Activated CD4-positive, alpha-beta T cell treated with anti-CD3 and anti-CD28 coated beads, Interleukin-2, amount 50 U/mL, for 48 hours (primary cell): ENCODE results near the gene HYAL3.
A peak's percentile ranks its signal among the peaks of the same experiment; 100 is the strongest.
"Not testable (repeated sequence)": the region's sequence is repeated elsewhere in the genome, so short reads cannot be mapped to it uniquely, and the experiment has no call there.

Source experiments
- DNase-seq, 2 experiments: peaks; one replicate each; pipeline ENCODE4 v3.0.0-alpha.2; 2020

The HYAL3 gene

DNA sequence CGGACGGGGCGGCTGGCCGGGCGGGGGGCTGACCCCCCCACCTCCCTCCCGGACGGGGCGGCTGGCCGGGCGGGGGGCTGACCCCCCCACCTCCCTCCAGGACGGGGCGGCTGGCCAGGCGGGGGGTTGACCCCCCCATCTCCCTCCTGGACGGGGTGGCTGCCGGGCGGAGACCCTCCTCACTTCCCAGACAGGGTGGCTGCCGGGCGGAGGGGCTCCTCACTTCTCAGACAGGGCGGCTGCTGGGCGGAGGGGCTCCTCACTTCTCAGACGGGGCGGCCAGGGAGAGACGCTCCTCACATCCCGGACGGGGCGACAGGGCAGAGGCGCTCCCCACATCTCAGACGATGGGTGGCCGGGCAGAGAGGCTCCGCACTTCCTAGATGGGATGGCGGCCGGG, 12.8 kb upstream of the HYAL3 start:
- not testable (repeated sequence) for DNase-seq

DNA sequence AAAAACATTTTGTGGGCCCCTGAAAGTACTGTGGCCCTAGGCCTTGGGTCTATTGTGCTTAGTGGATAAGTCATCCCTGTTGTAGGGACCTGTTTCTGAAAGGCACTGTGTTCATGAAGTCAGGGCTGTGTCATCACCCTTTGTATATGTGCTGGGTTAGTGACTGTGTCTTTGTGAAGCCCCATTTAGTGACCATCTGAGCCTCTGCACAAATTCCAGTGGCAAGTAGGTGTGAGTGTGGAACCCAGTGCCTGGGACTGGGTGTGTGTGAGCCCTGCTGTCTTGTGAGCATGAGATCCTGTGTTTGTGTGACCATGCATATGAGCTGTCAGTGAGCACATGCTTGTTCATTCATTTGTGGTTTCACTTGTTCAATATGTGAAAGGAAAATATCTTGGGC, 5.4 kb upstream of the HYAL3 start:
- DNase-seq: no peak

DNA sequence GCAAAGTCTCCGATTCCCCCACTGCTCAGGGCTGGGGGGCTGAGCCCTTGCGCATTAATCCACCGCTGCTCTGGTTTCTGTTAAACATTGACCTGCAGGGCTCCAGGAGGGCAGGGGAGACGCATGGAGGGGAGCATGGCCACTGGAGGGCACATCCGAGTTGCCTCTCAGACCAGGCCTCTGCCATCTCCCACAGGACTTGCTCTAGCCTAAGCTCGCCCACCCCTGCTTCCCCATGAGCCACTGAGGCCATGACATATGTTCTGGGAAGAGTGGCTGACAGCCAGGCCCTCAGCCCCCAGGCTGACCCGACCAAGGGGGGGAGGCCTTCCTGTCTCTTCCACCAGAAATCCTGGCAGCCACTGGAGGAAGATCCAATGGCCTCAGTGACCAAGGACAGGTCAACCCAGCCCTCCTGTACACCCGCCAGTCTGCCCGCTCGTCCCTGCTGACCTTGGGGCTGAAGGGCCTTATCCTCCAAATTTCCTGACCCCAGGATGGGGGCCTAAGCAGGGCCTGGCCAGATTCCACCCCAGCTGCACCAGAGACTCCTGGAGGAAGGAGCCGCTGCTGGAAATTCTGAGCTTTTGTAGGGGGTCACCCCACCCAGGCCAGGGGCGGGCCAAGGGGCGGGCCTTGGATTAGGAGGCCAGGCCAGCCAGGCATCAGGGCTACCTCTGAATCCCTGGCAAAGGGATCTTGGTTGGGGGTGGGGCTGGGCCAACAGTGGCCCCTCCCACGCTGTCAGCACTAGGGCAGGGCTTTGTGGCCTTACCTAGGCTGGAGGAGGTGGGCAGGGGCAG, 4.0 kb upstream of the HYAL3 start, which contains the start of gene HYAL1:
HYAL1 (minus strand) TSS at position 562 of the 803 bp plus-strand sequence. CDS start 618 bp downstream, outside the sequence.
- no peak for DNase-seq

DNA sequence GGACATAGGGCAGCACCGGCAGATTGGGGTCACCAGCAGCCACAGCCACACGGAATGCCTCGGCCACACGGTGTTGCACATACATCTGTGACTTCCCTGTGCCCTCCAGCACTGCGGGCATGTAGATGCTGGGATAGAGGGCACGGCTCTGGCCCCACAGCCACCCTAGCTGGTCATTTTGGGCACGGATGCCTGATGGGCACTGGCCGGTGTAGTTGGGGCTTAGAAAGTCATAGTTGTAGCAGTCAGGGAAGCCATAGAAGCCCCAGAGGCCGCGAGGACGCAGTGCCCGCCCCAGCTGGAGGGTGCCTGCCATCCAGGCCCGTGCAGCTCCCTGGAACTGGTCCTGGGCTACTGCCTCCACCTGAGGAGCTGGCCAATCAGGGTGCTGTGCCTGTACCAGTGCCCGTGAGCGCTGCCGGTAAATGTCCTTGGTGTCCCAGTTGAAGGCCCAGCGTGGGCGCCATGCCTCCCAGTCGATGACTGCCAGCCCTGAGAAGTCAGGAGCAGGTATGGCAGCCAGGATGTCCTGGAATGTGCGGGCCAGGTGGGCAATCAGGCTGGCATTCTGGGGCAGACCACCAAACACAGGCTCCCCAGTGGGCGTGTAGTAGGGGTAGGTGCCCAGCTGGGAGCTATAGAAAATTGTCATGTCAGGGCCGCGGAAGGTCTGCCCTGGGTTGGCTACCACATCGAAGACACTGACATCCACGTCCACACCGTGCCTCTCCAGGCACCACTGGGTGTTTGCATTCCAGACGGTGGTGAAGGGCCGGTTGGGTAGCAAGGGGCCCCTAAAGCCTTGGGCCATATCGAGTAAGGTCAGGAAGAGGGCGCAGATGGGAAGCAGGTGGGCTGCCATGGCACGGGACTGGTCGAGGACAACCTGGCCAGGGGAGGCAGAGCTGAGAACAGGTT, 3.1 kb upstream of the HYAL3 start:
- DNase-seq: no peak

DNA sequence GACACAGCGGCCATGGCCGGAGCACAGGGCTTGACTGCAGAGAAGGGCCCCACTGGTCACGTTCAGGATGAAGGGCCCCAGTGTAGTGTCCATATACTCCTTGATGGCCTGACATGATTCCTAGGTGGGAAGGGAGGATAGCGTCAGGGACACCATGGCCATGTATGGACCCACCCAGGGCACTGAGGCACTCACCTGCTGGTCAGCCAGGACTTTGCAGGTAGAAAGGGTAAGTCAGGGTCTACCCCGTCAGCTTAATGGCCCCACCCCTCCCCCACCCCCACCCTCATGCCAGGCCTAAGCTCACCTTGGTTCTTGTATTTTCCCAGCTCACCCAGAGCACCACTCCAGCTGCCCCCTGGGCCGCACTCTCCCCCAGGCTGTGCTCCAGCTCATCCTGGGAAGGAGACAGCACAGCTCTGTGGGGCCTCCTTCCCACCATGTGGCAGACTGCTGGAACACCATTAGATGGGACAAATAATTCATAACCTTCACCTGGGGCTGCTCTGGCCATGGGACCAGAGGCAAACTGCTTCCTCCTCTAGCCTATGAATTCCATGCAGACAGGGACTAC, 1.6 kb upstream of the HYAL3 start:
- DNase-seq: no peak

DNA sequence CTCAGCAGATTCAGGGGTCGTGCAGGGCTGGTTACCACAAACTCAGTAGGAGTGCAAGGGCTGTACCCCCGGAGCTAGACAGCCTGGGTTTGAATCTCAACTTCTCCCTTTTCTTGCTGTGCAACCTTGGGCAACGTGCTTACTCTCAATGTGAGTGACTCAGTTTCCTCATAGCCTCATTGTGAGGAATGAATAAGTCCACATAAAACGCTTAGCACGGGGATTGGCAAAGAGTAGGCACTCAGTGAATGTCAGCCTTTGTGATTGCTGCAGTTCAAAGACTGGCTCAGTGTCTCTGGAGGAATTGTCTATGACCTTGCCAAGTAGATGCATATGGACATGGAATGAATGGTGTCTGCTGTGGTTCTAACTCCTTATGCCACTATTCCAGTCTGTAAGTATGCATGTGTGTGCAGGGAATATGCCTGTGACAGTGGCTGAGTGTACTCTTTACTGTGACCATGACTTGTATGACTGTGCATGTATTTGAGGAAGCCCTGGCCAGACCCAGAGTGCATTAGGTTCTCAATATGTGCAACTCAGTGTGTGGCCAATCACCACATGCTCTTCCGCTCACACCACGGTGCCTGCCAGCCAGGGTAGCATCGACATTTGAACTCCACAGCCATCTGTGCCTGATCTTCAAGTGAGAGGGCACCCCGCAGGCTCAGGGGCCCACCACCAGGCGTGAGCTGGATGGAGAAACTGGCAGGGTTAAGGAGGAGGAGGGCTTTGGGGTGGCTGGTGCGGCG, 900 bp upstream of the HYAL3 start:
- no peak for DNase-seq

DNA sequence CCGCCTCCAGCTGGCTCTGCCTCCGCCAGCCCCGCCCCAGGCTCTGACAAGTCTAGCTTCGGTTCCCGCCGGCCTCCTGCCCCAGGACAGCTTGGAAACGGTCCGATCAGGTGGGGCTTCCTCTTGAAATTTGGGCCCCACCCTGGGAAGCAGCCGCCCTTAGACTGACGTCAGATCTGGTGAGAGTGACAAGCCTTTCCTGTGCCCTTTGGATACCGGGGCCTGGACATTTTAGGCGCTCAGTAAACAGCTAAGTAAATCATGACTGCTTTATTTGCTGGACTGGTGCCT, 378 bp upstream of the HYAL3 start:
- DNase-seq: no peak

DNA sequence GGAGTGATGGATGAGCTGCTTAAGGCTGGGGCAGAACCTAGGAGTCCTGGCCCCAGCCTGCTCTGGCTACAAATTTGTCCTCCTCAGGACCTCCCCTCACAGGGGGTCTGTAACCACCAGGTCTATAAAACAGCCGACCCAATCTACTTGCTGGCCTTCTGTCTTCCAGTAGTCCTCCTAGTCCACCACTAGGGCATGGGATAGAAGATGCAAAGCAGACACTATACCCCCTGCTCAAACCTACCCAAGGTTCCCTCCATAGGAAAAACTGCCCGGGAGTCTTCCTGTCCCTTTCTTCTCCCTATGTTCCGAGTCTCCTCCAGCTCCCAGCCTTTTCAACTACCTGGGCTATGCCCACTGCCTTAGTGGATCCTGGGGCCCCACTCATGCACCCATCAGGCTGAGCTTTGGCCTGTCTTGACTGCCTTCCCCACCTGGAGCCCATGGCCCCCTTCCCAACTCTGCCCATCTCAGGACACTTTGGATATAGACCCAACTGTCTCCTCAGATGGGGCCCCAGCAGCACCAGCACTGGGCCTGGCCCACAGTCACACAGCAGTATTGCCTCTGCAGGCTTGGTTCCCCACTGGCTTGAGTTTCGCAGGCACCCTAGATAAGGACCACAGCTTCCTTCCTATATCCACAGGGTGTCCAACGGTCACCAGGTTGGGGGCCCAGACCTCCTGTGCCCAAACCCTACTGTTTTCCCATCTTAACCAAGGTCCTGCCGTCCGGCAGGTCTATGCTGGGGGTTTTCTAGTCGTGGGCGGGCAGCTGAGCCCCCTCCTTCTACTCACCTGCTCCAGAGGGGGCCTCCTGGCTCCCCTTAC, 1.1 kb downstream of the HYAL3 start:
- no peak for DNase-seq

DNA sequence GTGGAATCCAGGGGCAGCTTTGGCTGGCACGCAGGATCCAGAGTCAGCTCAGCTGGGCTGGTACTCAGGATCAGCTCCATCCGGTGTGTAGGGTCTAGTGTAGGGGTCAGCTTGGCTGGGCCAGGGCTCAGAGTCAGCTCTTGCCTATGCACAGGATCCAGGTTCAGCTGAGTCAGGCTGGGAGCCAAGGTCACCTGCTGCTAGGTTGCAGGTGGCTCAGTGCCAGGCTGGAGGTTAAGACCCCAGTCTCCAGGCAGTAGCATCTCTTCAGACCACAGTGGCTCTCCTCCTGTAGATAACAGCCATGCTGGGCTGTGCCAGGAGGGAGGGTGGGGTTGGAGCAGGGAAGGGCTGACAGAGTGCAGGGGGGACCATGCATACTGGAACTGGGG, 1.8 kb downstream of the HYAL3 start:
- no peak for DNase-seq

DNA sequence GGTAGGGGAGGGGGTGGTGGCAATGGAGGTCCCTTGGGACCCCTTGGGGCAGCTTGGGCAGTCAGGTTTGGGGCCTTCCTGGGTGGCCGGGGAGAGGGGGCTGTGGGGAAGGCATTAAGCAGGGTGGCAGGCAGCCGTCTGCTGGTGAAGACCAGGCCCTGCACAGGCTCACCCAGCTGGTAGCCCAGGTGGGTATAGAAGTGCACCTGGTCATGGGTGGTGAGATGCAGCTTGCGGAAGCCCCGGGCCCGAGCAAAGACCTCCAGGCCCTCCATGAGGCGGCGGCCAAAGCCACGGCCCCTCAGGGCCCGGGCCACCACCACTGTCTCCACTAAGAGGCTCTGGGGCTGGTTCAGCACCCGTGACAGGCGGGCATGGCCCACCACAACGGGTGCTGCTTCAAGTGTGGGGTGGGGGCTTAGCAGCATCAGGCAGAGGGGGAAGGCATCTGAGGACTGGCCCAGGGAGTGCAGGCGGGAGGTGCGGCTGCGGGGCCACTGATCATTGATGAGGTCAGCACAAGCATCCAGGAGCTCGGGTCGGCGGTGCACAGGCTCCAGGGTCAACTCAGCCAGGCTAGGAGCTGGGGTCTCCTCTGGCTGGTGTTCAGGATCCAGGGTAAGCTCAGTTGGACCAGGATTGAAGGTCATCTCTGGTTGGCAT, 2.4 kb downstream of the HYAL3 start:
- DNase-seq: no peak

DNA sequence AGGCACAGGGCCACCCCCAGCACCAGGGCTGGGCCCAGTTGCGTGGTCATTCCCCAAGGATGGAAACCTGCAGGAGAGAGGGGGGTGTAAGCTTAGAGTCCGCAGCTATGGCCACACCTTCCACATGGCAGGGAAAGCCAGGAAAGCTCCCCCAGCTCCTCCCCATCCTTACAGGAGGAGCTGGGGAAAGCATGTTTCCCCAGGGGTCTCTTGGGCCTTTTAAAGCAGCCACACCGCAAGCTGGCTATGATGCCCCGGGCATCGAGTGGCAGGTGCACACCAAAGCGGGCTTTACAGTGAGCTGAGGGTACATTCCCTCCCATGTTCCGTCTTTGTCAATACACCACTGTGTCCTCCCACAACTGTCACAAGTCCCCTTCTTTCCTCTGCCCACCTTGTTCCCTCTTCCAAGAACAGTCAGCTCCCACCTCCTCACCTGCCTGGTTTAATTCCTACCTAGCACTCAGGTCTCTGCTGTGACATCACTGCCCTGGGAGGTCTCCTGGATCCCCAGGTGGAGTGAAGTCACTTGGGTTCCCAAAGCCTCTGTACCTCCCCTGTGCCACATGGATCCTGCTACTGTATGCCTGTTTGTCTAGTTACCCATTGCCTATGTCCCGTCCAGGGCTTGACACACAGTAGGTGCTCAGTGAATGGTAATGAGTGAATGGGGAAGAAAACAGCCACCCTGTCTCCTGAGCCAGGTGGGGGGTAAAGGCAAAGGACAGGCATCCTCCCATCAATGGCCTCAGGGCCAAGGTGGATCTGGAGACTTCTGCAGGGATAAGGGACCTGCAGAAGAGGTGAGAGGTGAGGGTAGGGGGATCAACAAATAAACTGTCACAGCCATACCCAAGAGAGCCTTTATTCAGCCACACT, 3.4 kb downstream of the HYAL3 start:
- no peak for DNase-seq

DNA sequence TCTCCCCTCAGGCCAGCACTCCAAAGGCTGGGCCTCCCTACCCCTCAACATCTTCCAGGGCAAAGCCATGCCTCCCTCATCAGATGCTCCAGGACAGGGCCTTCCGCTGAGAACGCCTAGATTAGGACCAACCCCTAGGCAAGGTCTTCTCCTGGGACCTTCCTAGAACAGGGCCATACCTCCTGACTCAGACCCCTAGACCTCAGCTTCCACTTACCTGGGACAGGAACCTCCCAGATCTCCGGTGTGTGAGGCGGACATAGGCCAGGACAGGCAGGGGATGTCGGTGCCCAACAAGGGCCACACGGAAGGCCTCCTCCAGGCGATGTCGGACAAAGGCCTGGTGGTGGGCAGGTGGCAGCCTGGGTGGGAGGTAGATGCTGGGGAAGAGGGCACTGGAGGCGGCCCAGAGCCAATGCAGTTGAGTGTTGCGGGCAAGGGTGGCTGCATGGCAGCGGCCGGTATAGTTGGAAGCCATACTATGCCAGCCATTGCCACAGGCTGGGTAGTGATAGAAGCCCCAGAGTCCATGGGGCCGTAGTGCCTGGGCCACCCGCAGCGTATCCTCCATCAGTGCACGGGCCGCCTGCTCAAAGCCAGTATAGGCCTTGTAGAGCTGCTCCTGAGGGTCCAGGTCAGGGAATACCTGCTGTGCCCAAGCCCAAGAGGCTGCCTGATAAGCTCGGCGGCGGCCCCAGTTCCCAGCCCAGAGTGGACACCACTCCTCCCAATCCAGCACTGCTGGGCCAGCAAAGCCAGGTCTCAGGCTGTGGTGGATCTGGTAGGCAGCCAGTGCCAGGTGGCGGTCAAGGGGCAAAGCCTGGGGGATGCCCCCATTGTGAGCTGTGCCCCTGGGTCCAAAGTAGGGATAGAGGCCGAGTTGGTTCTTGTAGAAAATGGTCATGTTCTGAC, 4.5 kb downstream of the HYAL3 start:
- DNase-seq: no peak

DNA sequence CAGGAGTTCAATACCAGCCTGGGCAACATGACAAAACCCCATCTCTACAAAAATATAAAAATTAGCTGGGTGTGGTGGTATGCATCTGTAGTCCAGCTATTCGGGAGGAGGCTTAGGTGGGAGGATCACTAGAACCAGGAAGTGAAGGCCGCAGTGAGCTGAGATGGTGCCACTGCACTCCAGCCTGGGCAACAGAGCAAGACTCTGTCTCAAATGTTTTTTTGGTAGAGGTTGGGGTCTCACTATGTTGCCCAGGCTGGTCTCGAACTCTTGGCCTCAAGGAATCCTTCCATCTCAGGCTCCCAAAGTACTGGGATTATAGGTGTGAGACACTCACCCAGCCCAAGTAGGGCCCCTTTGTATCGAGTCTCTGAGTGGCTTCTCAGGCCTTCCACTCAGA, 5.1 kb downstream of the HYAL3 start:
- DNase-seq: no peak

DNA sequence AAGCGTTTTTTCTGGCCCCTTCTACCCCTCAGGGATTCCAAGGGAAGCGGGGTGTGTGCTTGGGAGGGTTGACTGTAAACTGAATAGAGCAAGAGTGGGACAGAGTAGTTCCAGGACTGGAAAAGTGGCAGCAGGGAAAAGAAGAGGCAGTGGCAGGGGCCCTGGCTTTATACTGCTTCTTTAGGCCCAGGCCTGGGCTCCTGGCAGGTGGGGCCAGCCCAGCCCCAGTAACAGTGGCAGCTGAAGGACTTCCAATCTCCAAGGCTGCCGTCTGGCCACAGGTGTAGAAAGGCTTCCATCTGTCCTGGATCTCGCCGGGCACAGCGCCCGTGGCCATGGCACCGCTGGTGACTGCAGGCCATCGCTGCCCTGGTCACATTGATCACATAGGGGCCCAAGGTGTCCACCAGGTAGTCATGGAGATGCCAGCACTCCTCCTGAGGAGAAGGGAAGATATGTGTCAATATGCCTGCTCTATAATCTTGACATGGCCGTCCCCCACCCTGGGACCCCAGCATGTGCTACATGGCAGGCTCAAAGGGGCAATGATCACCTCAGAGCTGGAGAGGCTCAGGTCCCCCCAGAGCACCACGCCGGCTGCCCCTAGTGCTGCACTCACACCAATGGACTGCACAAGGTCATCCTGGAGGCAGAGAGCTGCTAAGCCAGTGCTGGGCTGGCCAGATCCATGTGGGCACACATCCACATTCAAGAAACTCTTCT, 6.0 kb downstream of the HYAL3 start:
- no peak for DNase-seq

DNA sequence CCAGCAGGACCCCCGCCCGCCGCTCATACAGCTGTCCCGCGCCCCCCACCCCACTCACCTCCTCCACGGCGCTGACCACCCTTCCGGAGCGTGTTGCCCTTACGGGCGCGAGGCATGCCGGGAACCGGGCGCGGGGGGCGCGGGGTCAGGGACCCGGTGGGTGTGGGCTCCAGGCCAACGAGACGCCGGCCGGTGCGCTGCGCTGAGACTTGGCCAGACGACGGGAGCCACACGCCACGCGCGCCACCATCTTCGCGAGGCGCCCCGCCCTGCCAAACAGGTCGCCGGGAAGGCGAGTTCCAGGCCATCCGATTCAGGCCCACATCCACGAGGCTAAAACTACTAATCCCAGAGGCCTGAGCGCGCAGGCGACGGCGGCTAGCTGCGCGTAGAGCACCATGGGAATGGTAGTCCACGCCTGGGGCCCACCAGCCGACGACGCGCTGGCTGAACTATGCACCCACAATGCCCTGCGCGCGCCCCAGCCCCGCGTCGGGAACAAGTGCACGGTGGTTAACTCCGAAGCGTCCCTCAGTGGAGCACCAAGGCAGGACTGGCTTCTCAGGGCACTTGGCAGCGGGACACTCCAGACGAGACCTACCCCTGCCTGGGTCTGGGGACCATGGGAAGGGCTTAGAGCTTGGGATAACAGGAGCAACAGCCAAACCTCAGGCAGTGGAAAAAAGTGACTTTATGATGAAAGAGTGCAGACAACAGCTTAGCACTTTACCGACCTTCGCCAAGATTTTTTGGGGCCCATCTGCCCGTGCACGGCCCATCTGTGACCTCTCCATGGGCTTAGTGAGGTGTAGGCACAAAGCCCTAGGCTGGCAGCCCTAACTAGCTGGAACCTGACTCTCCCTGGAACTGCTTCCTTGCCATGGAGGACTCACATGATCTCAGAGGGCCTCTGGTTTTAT, 6.8 kb downstream of the HYAL3 start, which contains the start of gene IFRD2:
IFRD2 (minus strand) TSS at position 271 of the 920 bp plus-strand sequence; CDS start at position 116, 155 bp downstream.
- DNase-seq: peak; percentile 94 to 96

DNA sequence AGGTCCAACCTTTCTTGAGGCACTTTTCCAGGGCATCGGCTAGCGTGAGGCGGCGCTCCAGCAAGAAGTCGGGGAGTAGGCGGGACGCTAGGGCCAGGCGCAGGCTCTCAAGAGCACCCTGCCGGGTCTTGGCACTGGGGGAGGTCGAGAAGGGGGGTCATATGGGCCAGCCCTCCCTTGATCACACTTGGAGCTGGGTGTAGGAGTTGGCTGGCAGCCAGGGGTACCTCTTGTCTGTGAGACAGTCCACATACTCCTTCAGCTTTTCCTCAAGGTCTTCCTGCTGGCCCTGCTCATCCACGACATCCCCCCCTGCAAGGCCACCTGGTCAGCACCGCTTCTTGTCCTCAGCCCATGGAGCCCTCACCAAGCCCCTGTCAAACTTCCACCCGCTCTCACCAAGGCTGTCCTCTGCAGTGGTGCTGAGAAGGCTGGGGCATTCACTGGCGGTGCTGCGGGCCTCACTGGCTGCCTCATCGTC, 9.0 kb downstream of the HYAL3 start:
- DNase-seq: no peak

DNA sequence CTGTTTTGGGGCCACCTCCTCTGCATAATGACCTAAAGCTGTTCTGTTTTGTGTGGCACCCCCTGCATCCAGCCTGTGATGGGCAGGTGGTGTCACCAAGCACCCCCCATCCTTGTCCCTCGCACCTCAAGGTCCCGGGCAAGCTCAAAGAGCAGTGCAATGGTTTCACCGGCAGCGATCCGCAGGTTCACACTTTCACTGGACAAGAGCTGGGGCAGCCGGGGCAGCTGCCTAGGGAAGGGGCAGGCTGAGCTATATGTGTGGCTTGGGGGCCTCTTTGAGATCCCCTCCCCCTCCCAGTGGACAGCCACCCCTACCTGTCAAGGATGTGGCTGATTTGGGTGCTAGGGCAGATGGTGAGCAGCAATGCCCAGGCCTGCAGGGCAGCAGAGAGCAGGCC, 10.1 kb downstream of the HYAL3 start:
- DNase-seq: no peak
